GM18499 (cell line): ENCODE data around the gene CYP4F8.
"Not testable (repeated sequence)": the region's sequence is repeated elsewhere in the genome, so short reads cannot be mapped to it uniquely, and the experiment has no call there.

Experiments used
- ATAC-seq: cut with Tn5 transposase; IDR thresholded peaks from one replicate; pipeline ENCODE4 v1.9.1; 2021; ENCODE audit warnings: moderate number of reproducible peaks; ENCODE audit not compliant: insufficient read depth, unreplicated experiment

The CYP4F8 gene, protein sequence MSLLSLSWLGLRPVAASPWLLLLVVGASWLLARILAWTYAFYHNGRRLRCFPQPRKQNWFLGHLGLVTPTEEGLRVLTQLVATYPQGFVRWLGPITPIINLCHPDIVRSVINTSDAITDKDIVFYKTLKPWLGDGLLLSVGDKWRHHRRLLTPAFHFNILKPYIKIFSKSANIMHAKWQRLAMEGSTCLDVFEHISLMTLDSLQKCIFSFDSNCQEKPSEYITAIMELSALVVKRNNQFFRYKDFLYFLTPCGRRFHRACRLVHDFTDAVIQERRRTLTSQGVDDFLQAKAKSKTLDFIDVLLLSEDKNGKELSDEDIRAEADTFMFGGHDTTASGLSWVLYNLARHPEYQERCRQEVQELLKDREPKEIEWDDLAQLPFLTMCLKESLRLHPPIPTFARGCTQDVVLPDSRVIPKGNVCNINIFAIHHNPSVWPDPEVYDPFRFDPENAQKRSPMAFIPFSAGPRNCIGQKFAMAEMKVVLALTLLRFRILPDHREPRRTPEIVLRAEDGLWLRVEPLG

GRCh38 chr19:15614507-15615379 lies at the start of gene CYP4F8:
Gene CYP4F8, plus strand, starts transcription at chr19:15615218. Its CDS starts 399 bp downstream, at chr19:15615617.
- no peak for ATAC-seq

DNA sequence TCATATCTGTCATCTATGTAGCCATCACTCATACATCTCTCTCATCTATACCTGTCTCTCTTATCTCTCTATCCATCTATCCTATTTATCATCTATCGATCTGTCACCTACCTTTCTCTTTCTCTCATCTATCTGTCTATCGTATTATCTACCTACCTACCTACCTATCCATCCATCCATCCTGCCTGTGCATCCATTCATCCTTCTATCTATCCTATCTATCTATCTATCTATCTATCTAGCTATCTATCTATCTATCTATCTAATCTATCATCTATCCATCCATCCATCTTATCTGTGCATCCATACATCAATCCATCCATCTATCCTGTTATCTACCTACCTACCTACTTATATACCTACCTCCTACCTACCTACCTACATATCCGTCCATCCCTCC lies 44.6 kb upstream of the CYP4F8 start:
- no peak for ATAC-seq

GRCh38 chr19:15575406-15575805 lies 39.6 kb upstream of the CYP4F8 start:
- no peak for ATAC-seq

DNA sequence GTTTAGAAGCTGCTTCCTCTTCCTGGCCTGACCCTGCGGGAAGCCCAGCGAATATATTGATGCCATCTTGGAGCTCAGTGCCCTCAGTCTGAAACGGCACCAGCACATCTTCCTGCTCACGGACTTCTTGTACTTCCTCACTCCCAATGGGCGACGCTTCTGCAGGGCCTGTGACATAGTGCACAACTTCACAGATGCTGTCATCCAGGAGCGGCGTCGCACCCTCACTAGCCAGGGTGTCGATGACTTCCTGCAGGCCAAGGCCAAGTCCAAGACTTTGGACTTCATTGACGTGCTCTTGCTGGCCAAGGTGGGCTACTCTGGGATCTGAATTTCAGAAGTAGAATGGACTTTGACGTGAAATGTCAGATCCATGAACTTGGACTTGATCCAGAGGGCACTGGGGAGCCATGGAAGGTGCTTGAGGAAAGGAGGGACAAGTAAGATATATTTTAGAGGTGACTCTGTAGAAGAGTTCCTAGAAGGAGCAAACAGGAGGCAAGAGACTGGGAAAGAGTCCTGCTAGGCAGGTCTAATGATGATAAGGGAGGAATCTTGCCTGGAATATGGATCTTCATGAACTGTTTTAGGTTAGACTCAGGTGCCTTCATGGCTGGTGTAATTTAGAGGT lies 38.4 kb upstream of the CYP4F8 start:
- no peak for ATAC-seq

DNA sequence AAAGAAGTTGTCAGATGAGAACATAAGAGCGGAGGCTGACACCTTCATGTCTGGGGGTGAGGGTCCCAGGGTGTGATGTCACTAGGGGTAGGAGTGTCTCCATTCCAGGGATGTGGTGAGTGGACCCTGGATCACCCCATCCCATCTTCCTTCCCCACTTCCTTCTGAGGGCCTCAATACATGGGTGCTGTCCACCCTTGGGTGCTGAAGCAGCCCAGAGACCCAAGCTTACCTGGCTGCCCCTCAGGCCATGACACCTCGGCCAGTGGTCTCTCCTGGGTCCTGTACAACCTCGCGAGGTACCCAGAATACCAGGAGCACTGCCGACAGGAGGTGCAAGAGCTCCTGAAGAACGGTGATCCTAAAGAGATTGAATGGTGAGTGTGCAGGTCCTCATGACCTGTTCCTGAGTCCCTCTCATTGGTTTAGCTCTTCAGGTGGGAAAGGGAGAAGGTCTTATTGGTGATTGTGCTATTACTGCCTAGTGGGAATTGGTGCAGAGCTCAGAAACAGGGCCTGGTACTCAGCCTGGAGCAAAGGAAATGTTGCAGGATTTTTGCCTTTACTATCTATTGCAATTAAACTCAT lies 37.7 kb upstream of the CYP4F8 start:
- ATAC-seq: no peak

DNA sequence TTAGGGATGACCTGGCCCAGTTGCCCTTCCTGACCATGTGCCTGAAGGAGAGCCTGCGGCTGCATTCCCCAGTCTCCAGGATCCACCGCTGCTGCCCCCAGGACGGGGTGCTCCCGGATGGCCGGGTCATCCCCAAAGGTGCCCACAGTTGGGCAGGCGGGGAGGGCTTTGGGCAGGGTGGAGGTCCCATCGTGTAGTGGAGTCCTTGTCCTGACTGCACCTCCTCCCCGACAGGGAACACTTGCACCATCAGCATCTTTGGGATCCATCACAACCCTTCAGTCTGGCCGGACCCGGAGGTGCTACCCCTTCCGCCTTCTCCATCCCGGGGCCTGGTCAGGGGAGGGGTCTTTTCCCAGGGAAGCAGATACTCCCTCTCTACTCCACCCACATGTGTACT lies 31.7 kb upstream of the CYP4F8 start:
- no peak for ATAC-seq

- no peak for ATAC-seq
Measured at GRCh38 chr19:15584095-15584494, 30.9 kb upstream of the CYP4F8 start.

DNA sequence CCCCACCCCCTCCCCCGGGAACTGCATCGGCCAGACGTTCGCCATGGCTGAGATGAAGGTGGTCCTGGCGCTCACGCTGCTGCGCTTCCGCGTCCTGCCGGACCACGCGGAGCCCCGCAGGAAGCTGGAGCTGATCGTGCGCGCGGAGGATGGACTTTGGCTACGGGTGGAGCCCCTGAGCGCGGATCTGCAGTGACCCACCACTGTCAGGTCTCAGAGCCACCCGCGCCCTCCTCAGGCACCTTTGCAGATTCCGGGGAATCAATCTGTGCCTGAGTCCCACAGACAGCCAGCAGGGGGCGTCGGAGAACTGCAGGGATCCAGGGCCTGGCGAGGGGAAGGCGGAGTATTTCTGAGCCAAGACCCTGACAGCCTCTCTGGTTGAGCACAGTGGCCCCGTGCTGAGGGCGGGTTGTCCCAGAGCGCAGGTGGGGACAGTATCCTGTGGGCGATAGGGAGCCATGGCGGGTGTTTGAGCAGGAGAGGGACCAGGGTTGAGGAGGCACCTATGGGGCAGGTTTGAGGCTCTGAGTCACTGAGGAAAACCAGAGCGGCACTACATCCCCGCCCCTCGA lies 30.4 kb upstream of the CYP4F8 start:
- no peak for ATAC-seq

DNA sequence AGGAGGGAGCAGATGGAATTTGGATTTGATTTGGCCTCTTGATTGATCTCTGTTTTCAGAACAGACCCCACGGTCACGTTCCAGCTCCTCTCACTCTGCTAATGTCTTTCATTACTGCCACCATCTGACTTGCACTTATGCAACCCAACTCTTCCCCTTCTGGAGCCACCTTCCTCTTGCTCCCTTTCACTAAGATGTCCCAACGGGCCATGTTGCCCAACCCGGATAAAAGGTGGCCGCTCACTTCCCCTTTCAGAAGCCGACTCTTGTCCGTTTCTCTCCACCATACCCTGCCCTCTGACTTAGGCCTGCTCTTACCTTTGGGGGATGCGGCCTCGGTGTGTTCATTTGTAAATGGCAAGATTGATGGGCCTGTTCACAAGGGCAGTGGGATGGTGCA lies 27.4 kb upstream of the CYP4F8 start:
- no peak for ATAC-seq

- ATAC-seq: no peak
Measured at GRCh38 chr19:15588265-15588664, 26.8 kb upstream of the CYP4F8 start.

DNA sequence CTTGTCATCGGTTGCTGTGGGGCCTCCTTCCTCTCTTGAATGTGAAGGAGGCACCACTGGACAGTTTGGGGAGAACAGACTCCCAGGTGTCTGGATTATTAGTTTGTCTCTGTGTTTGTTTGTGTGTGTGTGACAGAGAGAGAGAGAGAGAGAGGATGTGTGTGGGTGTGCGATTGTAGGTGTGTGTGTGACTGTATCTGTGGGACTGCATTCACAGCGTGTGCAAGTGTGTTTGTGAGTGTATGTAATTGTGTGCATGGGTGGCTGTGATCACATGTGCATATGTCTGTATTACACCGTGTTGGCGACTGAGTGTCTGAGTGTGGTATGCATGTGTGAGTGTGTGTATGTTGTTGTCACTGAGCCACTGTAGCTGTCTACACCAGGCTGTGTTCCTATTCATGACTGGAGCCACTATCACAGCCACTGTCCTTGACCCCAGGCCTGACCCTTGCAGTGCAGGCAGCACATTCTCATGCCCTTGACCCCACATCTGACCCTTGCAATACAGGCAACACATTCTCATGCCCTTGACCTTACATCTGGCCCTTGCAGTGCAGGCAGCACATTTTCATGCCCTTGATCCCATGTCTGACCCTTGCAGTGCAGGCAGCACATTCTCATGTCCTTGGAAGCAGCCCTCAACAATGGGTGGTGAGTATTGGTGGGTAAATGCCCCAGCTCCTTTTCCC lies 25.1 kb upstream of the CYP4F8 start:
- ATAC-seq: no peak

DNA sequence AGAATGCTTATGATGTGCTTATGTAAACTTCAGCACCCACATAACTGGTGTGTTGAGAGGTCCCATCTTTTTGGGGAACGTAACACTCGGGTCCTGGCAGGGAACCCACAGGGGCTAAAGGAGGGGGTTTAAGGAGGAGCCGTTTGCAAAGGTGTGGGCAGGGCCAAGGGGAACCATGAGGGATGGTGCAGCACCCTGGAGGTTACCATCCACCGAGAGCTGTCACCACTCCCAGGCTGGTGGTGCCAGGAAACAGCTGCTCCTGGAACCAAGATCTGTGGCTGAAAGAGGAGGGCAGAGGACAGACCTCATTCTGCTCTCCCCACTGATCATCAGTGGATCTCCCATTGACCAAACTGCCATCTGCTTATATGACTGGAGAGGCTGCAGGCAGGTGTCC lies 23.2 kb upstream of the CYP4F8 start:
- ATAC-seq: no peak

DNA sequence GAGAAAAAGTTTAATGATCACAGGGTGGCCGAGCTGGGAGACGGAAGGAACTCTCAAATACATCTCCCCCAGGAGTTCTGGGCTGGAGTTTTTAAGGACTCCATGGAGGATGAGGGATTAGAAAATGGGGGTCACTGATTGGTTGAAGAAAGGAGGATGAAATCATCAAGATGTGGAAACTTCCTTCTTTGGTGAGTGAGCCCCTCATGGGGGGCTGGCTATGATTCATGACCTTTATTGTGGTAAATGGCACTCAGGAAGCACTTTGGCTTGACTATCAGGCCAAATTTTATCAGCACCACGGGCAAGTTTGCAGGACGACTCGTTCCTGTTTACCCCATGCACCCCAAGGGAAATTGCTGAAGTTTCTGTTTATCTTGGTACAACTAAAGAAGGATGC lies 22.5 kb upstream of the CYP4F8 start:
- ATAC-seq: not testable (repeated sequence)

- not testable (repeated sequence) for ATAC-seq
Measured at GRCh38 chr19:15593766-15594165, 21.3 kb upstream of the CYP4F8 start.

- ATAC-seq: no peak
Measured at GRCh38 chr19:15595069-15595468, 19.9 kb upstream of the CYP4F8 start.

DNA sequence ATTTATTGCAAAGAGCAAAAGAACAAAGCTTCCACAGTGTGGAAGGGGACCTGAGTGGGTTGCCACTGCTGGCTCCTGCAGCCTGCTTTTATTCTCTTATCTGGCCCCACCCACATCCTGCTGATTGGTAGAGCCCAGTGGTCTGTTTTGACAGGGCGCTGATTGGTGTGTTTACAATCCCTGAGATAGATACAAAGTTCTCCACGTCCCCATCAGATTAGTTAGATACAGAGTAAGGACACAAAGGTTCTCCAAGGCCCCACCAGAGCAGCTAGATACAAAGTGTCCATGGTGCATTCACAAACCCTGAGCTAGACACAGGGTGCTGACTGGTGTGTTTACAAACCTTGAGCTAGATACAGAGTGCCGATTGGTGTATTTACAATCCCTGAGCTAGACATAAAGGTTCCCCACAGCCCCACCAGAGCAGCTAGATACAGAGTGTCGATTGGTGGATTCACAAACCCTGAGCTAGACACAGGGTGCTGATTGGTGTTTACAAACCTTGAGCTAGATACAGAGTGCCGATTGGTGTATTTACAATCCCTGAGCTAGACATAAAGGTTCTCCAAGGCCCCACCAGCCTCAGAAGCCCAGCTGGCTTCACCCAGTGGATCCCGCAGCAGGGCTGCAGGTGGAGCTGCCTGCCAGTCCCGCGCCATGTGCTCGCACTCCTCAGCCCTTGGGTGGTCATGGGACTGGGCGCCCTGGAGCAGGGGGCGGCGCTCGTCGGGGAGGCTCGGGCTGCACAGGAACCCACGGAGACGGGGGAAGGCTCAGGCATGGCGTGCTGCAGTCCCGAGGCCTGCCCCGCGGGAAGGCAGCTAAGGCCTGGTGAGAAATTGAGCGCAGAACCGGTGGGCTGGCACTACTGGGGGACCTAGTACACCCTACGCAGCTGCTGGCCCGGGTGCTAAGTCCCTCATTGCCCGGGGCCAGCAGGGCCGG lies 6.8 kb upstream of the CYP4F8 start:
- ATAC-seq: not testable (repeated sequence)

DNA sequence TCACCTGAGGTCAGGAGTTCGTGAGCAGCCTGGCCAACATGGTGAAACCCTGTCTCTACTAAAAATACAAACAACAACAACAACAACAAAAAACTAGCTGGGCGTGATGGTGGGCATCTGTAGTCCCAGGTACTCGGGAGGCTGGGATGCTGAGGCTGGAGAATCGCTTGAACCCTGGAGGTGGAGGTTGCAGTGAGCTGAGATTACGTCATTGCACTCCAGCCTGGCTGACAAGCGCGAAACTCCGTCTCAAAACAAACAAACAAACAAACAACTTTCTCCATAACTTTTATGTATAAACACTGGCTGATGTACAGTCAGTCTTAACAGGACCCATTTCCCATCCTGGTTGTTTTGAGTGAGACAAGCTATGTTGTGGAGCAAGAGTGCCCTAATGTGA lies 5.8 kb upstream of the CYP4F8 start:
- no peak for ATAC-seq

GRCh38 chr19:15612342-15612741 lies 2.7 kb upstream of the CYP4F8 start:
- ATAC-seq: no peak
